NB4 (cell line): ENCODE results near the gene TXLNA.

Experiments used
- DNase-seq: peaks from one replicate; pipeline ENCODE4 v3.0.0; 2010; ENCODE audit warnings: low read depth
- H3K4me3 ChIP-seq: one replicate; pipeline ENCODE4 v1.5.1; 2011; ENCODE audit warnings: mild to moderate bottlenecking, low read depth, low read length, moderate library complexity
- CTCF ChIP-seq: IDR thresholded peaks from one replicate; pipeline ENCODE4 v1.5.1; 2012; ENCODE audit warnings: low read depth, low read length
- MAX ChIP-seq: IDR thresholded peaks from 2 replicates; pipeline ENCODE4 v1.6.1; 2011; ENCODE audit warnings: low read depth, low read length
- MYC ChIP-seq: IDR thresholded peaks from 2 replicates; pipeline ENCODE4 v1.6.1; 2011; ENCODE audit warnings: low read depth, low read length
- POLR2A ChIP-seq: IDR thresholded peaks from 2 replicates; pipeline ENCODE4 v1.6.1; 2011; ENCODE audit warnings: mild to moderate bottlenecking; ENCODE audit not compliant: insufficient read length; ENCODE audit errors: extremely low read depth

Gene TXLNA

GRCh38 chr1:32192220-32192948 lies 12.9 kb downstream of the TXLNA start:
- no peak overlapping the region for H3K4me3 ChIP-seq
- TF ChIP-seq POLR2A (no peak), CTCF (no peak), MAX (no peak), MYC (no peak)
- no peak for DNase-seq

- no peak overlapping the region for H3K4me3 ChIP-seq
- no peak for DNase-seq
- TF ChIP-seq POLR2A (no peak), CTCF (no peak), MAX (no peak), MYC (no peak)
These were observed 15.5 kb downstream of the TXLNA start for GRCh38 chr1:32194984-32195383.

- no peak for DNase-seq
- no peak overlapping the region for H3K4me3 ChIP-seq
- TF ChIP-seq MYC: no peak
- no peak for TF ChIP-seq POLR2A
- no peak for TF ChIP-seq CTCF
- TF ChIP-seq MAX: no peak
These were observed 16.1 kb downstream of the TXLNA start for GRCh38 chr1:32195531-32195930.

- DNase-seq: no peak
- TF ChIP-seq CTCF (no peak), MAX (no peak), POLR2A (no peak), MYC (no peak)
- H3K4me3 ChIP-seq: no peak overlapping the region
These were observed 16.7 kb downstream of the TXLNA start for GRCh38 chr1:32195972-32196823.

- no peak for DNase-seq
- no peak for TF ChIP-seq CTCF
- TF ChIP-seq POLR2A: no peak
- no peak for TF ChIP-seq MYC
- TF ChIP-seq MAX: no peak
- H3K4me3 ChIP-seq: no peak overlapping the region
These were observed 17.6 kb downstream of the TXLNA start for GRCh38 chr1:32197074-32197473.
